ENCODE measurements around the gene DMXL1. TPM values are rescaled to one million over a fixed set of nuclear protein-coding genes. Genes with fewer than 3 reads are reported as not detected.

Gene DMXL1
- polyA plus RNA-seq, 2 of the 4 experiments (the other 2 are of a cell fraction) = 8.4 to 28.8 TPM

GRCh38 chr5:119174578-119175163, 103.8 kb downstream of the DMXL1 start:
- ATAC-seq (no peak), DNase-seq (ENCODE audit: low read depth in 1 of 2, low spot score in 1 of 2) (no peak), FAIRE-seq (no peak)
- no peak overlapping the region for H3K4me3 ChIP-seq
- ChIA-PET POLR2A (no interaction called here), CTCF (no interaction called here)
- H3K4me1 ChIP-seq = no peaks in the 10 kb centered on the region
- no peaks in the 10 kb centered on the region for H3K9me3 ChIP-seq
- 65% methylated on average over 2 of the region's 2 CpGs for WGBS (ENCODE audit: missing lambda C conversion rate)
- no peak overlapping the region for H3K27ac ChIP-seq
- TF ChIP-seq POLR2A (IDR thresholded peaks at IDR 0.05; ENCODE audit: low read length) = no peak
- TF ChIP-seq NR3C1 (IDR thresholded peaks at IDR 0.05) = no peak
- TF ChIP-seq KDM5A (IDR thresholded peaks at IDR 0.05) = no peak
- no peak for TF ChIP-seq ZSCAN20 (CRISPR knock-in tag; IDR thresholded peaks at IDR 0.05)
- no peak for TF ChIP-seq ZFP36 (IDR thresholded peaks at IDR 0.05; ENCODE audit: borderline replicate concordance, partially characterized antibody)
- no peak overlapping the region for H3K4me2 ChIP-seq

GRCh38 chr5:119176785-119177184, 105.9 kb downstream of the DMXL1 start:
- TF ChIP-seq NFE2L2 (conservative IDR thresholded peaks at IDR 0.05; ENCODE audit: low read length) = no peak
- no peak for TF ChIP-seq PBX3 (IDR thresholded peaks at IDR 0.05)
- no peak for TF ChIP-seq PHF8 (IDR thresholded peaks at IDR 0.05; ENCODE audit: borderline replicate concordance, low read depth)
- TF ChIP-seq CBX8 (IDR thresholded peaks at IDR 0.05) = no peak
- no peak for TF ChIP-seq JUN (IDR thresholded peaks at IDR 0.05)
- TF ChIP-seq FOSL2 (IDR thresholded peaks at IDR 0.05) = no peak
- no peak for TF ChIP-seq FOSL2 (CRISPR knock-in tag; IDR thresholded peaks at IDR 0.05)
- no peak for TF ChIP-seq TFCP2L1 (CRISPR knock-in tag; IDR thresholded peaks at IDR 0.05)
- TF ChIP-seq USF2 (IDR thresholded peaks at IDR 0.05) = no peak
- TF ChIP-seq RNF2 (IDR thresholded peaks at IDR 0.05; ENCODE audit: borderline replicate concordance, low read depth) = no peak
- no peak for TF ChIP-seq SREBF2 (IDR thresholded peaks at IDR 0.05)
- TF ChIP-seq RCOR1 (IDR thresholded peaks at IDR 0.05; ENCODE audit: low read depth, low read length) = no peak
- TF ChIP-seq ESRRA (IDR thresholded peaks at IDR 0.05; ENCODE audit: borderline replicate concordance, low read length) = no peak
- TF ChIP-seq CHD4 (IDR thresholded peaks at IDR 0.05; ENCODE audit: borderline replicate concordance) = no peak
- TF ChIP-seq HEYL (CRISPR knock-in tag; IDR thresholded peaks at IDR 0.05) = no peak
- no peak for TF ChIP-seq EHMT2 (IDR thresholded peaks at IDR 0.05; ENCODE audit: low read depth)
- no peak for TF ChIP-seq MAX (IDR thresholded peaks at IDR 0.05)
- no peak for TF ChIP-seq JUNB (IDR thresholded peaks at IDR 0.05)
- TF ChIP-seq HOXA7 (CRISPR knock-in tag; IDR thresholded peaks at IDR 0.05) = no peak
- no peak for TF ChIP-seq CTCF (IDR thresholded peaks at IDR 0.05)
- no peak for DNase-seq (ENCODE audit: low read depth in 1 of 2, low spot score in 1 of 2)
- Histone ChIP-seq H3K9me3 (no peaks in the 10 kb centered on the region), H3K4me1 (peaks cover 3% of the 10 kb centered on the region; the same call in 1 of the 3 replicates), H3K4me3 (no peak overlapping the region), H3K27ac (no peak overlapping the region), H3K4me2 (no peak overlapping the region)
- no peak for ATAC-seq
- POLR2A ChIA-PET = no interaction called here
- CTCF ChIA-PET = no interaction called here
- no peak for FAIRE-seq
- WGBS (ENCODE audit: missing lambda C conversion rate) = 93% methylated on average over 3 of the region's 3 CpGs

Measured in A549 (cell line).